Osteocyte (in vitro differentiated cells): ENCODE data around the gene PPP2R5C. TPM values are rescaled to one million over a fixed set of nuclear protein-coding genes. Genes with fewer than 3 reads are reported as not detected.
"Not testable (repeated sequence)": the region's sequence is repeated elsewhere in the genome, so short reads cannot be mapped to it uniquely, and the experiment has no call there.

Source experiments
- DNase-seq: peaks from one replicate; pipeline ENCODE4 v3.0.0; 2021; ENCODE audit warnings: mixed read lengths; ENCODE audit not compliant: unreplicated experiment; ENCODE audit errors: extremely low spot score
- H3K27ac Mint-ChIP-seq: one replicate; pipeline ENCODE4 v1.8.0; 2021; ENCODE audit warnings: mild to moderate bottlenecking, mixed read lengths; ENCODE audit not compliant: unreplicated experiment
- H3K27me3 Mint-ChIP-seq: one replicate; pipeline ENCODE4 v1.8.0; 2021; ENCODE audit warnings: mixed read lengths; ENCODE audit not compliant: unreplicated experiment
- H3K36me3 Mint-ChIP-seq: one replicate; pipeline ENCODE4 v1.8.0; 2021; ENCODE audit warnings: mixed read lengths; ENCODE audit not compliant: unreplicated experiment
- H3K4me1 Mint-ChIP-seq: one replicate; pipeline ENCODE4 v1.8.0; 2021; ENCODE audit warnings: mixed read lengths; ENCODE audit not compliant: unreplicated experiment
- H3K4me3 Mint-ChIP-seq: one replicate; pipeline ENCODE4 v1.8.0; 2021; ENCODE audit warnings: mild to moderate bottlenecking, moderate library complexity, mixed read lengths; ENCODE audit not compliant: unreplicated experiment
- H3K9me3 Mint-ChIP-seq: one replicate; pipeline ENCODE4 v1.8.0; 2021; ENCODE audit warnings: mixed read lengths; ENCODE audit not compliant: unreplicated experiment
- CTCF ChIP-seq: fragments of 200-600 bp; sonication (generic); IDR thresholded peaks from 2 replicates; pipeline ENCODE4 v1.5.0; 2021; ENCODE audit warnings: antibody characterized with exemption, mild to moderate bottlenecking, moderate library complexity
- total RNA-seq: library from RNA; stranded (reverse); gene quantifications from 2 replicates; pipeline ENCODE4 v1.2.1, GENCODE V29; 2021

PPP2R5C gene
- total RNA-seq, 1 donor from 2014 or later, result 116 TPM

- Mint-ChIP-seq H3K4me1 (peaks cover 73% of the 10 kb centered on the region), H3K36me3 (peaks cover 12% of the 10 kb centered on the region), H3K27me3 (no peaks in the 10 kb centered on the region), H3K9me3 (no peaks in the 10 kb centered on the region), H3K27ac (peak overlapping the region; percentile 44), H3K4me3 (no peak overlapping the region)
- TF ChIP-seq CTCF, result no peak
- DNase-seq, result no peak
Observed at GRCh38 chr14:101968186-101968585, 206.7 kb downstream of the PPP2R5C start.

GRCh38 chr14:101969481-101969880, 208.0 kb downstream of the PPP2R5C start:
- no peak for DNase-seq
- no peak for TF ChIP-seq CTCF
- H3K9me3 Mint-ChIP-seq, result no peaks in the 10 kb centered on the region
- peak overlapping the region; percentile 16 for H3K27ac Mint-ChIP-seq
- peaks cover 12% of the 10 kb centered on the region for H3K36me3 Mint-ChIP-seq
- H3K4me3 Mint-ChIP-seq, result no peak overlapping the region
- H3K27me3 Mint-ChIP-seq, result no peaks in the 10 kb centered on the region
- H3K4me1 Mint-ChIP-seq, result peaks cover 73% of the 10 kb centered on the region

- Mint-ChIP-seq H3K4me3 (no peak overlapping the region), H3K27me3 (no peaks in the 10 kb centered on the region), H3K27ac (peak overlapping the region; percentile 80), H3K4me1 (peaks cover 76% of the 10 kb centered on the region), H3K9me3 (no peaks in the 10 kb centered on the region), H3K36me3 (peaks cover 18% of the 10 kb centered on the region)
- no peak for DNase-seq
- TF ChIP-seq CTCF, result no peak
Observed at GRCh38 chr14:101970830-101971400, 209.4 kb downstream of the PPP2R5C start.

- Mint-ChIP-seq H3K4me1 (peaks cover 71% of the 10 kb centered on the region), H3K27ac (peak overlapping the region; percentile 77), H3K36me3 (peaks cover 18% of the 10 kb centered on the region)
- not testable (repeated sequence) for H3K27me3 Mint-ChIP-seq, H3K9me3 Mint-ChIP-seq, DNase-seq, H3K4me3 Mint-ChIP-seq
Observed at GRCh38 chr14:101971458-101971857, 209.9 kb downstream of the PPP2R5C start.

- H3K9me3 Mint-ChIP-seq, result no peaks in the 10 kb centered on the region
- peaks cover 64% of the 10 kb centered on the region for H3K4me1 Mint-ChIP-seq
- peak overlapping the region; percentile 77 for H3K27ac Mint-ChIP-seq
- H3K4me3 Mint-ChIP-seq, result peak overlapping the region; percentile 31
- TF ChIP-seq CTCF, result no peak
- H3K27me3 Mint-ChIP-seq, result no peaks in the 10 kb centered on the region
- DNase-seq, result peak; percentile 92
- peaks cover 26% of the 10 kb centered on the region for H3K36me3 Mint-ChIP-seq
Observed at GRCh38 chr14:101972126-101972866, 210.8 kb downstream of the PPP2R5C start.
